HepG2 (cell line): ENCODE results near the gene ZNF821. TPM values are rescaled to one million over a fixed set of nuclear protein-coding genes. Genes with fewer than 3 reads are reported as not detected.
A peak's percentile ranks its signal among the peaks of the same experiment; 100 is the strongest.

Source experiments
- ADNP ChIP-seq: sonication (generic); formaldehyde crosslinking; IDR thresholded peaks from 2 replicates; pipeline ENCODE4 v1.4.0; 2020; ENCODE audit warnings: missing genetic modification reagents
- ARNTL ChIP-seq: sonication (generic); formaldehyde crosslinking; IDR thresholded peaks from 2 replicates; pipeline ENCODE4 v1.4.0; 2020; ENCODE audit warnings: mild to moderate bottlenecking, missing genetic modification reagents
- CCAR2 ChIP-seq: fragments of 200-400 bp; formaldehyde crosslinking; optimal IDR thresholded peaks from 2 replicates; pipeline ENCODE3; 2018; ENCODE audit warnings: low read depth, mild to moderate bottlenecking, low read length, moderate library complexity
- DBP ChIP-seq: sonication (generic); formaldehyde crosslinking; IDR thresholded peaks from 2 replicates; pipeline ENCODE4 v1.4.0; 2020; ENCODE audit warnings: missing genetic modification reagents; ENCODE audit errors: not compliant biosample characterization
- FOXK1 ChIP-seq: sonication (generic); formaldehyde crosslinking; IDR thresholded peaks from 2 replicates; pipeline ENCODE4 v1.4.0; 2020; ENCODE audit warnings: low read depth, missing genetic modification reagents, borderline replicate concordance
- MATR3 ChIP-seq: sonication (generic); formaldehyde crosslinking; IDR thresholded peaks from 2 replicates; pipeline ENCODE4 v1.4.0; 2020; ENCODE audit warnings: missing genetic modification reagents
- PHF20 ChIP-seq: sonication (generic); formaldehyde crosslinking; IDR thresholded peaks from 2 replicates; pipeline ENCODE4 v1.5.0; 2020; ENCODE audit warnings: mild to moderate bottlenecking, missing genetic modification reagents
- PITX1 ChIP-seq: sonication (generic); formaldehyde crosslinking; IDR thresholded peaks from 2 replicates; pipeline ENCODE4 v1.5.1; 2020; ENCODE audit warnings: mild to moderate bottlenecking, missing genetic modification reagents
- RFX5 ChIP-seq: IDR thresholded peaks from 2 replicates; pipeline ENCODE4 v1.6.1; 2011; ENCODE audit warnings: low read depth, low read length, improper control_type of control experiment
- THAP9 ChIP-seq: sonication (generic); formaldehyde crosslinking; IDR thresholded peaks from 2 replicates; pipeline ENCODE4; 2020; ENCODE audit warnings: missing genetic modification reagents, mild to moderate bottlenecking, borderline replicate concordance
- ZFAT ChIP-seq: sonication (generic); formaldehyde crosslinking; conservative IDR thresholded peaks from 2 replicates; pipeline ENCODE4 v1.8.1; 2023; ENCODE audit warnings: missing genetic modification reagents, inconsistent platforms
- ZFP62 ChIP-seq: sonication (generic); formaldehyde crosslinking; IDR thresholded peaks from 2 replicates; pipeline ENCODE4 v1.4.0; 2020; ENCODE audit warnings: missing genetic modification reagents
- ZNF160 ChIP-seq: sonication (generic); formaldehyde crosslinking; IDR thresholded peaks from 2 replicates; pipeline ENCODE4 v1.8.0; 2022; ENCODE audit warnings: mild to moderate bottlenecking, inconsistent platforms, missing genetic modification reagents
- ZNF275 ChIP-seq: sonication (generic); formaldehyde crosslinking; IDR thresholded peaks from 2 replicates; pipeline ENCODE4 v1.8.0; 2022; ENCODE audit warnings: missing genetic modification reagents, mild to moderate bottlenecking, inconsistent platforms, borderline replicate concordance
- ZNF577 ChIP-seq: sonication (generic); formaldehyde crosslinking; IDR thresholded peaks from 2 replicates; pipeline ENCODE4 v1.4.0; 2020; ENCODE audit warnings: mild to moderate bottlenecking, low read depth, missing genetic modification reagents, borderline replicate concordance
- polyA plus RNA-seq, 8 experiments: library from polyadenylated mRNA; depleted of rRNA in 3 of 8; stranded (reverse) in 7 of 8; unstranded in 1 of 8; fragments of >200 nt; fragmentation: Illumina TruSeq in 4 of 8; extraction: Trizol in 4 of 8; gene quantifications; 2 replicates each; pipeline versions ENCODE4 v1.2.1 to v1.2.3, GENCODE V29; 2011 to 2016; ENCODE audit warnings: low read depth in 4 of 8, missing spikeins in 1 of 8, mixed read lengths in 1 of 8; ENCODE audit not compliant: insufficient read depth in 1 of 8
- total RNA-seq, 5 experiments: library from RNA; depleted of rRNA; stranded (reverse); fragments of >200 nt; fragmentation: Illumina TruSeq; extraction: Trizol; gene quantifications; 2 replicates each; pipeline ENCODE4 v1.2.3, GENCODE V29; 2016; ENCODE audit warnings: low read depth in 1 of 5
- TF ChIP-seq, protein P1 (sequence below): sonication (generic); formaldehyde crosslinking; IDR thresholded peaks from 2 replicates; pipeline ENCODE4 v1.9.0; 2022; ENCODE audit warnings: low read depth, missing genetic modification reagents
- TF ChIP-seq, protein P2 (sequence below): sonication (generic); formaldehyde crosslinking; IDR thresholded peaks from 2 replicates; pipeline ENCODE4 v1.4.0; 2020; ENCODE audit warnings: missing genetic modification reagents, borderline replicate concordance
- TF ChIP-seq, protein P3 (sequence below): sonication (generic); formaldehyde crosslinking; IDR thresholded peaks from 2 replicates; pipeline ENCODE4 v1.4.0; 2020; ENCODE audit warnings: missing genetic modification reagents, low read depth, mild to moderate bottlenecking, borderline replicate concordance
- TF ChIP-seq, protein P4 (sequence below): sonication (generic); formaldehyde crosslinking; IDR thresholded peaks from 2 replicates; pipeline ENCODE4 v1.8.1; 2023; ENCODE audit warnings: mild to moderate bottlenecking, missing genetic modification reagents, borderline replicate concordance

The ZNF821 gene
- total and polyA plus RNA-seq, 2 of the 13 experiments (the other 11 are each of a cell fraction or from before 2014, with no cell fraction given): 7.0 to 9.1 TPM

DNA sequence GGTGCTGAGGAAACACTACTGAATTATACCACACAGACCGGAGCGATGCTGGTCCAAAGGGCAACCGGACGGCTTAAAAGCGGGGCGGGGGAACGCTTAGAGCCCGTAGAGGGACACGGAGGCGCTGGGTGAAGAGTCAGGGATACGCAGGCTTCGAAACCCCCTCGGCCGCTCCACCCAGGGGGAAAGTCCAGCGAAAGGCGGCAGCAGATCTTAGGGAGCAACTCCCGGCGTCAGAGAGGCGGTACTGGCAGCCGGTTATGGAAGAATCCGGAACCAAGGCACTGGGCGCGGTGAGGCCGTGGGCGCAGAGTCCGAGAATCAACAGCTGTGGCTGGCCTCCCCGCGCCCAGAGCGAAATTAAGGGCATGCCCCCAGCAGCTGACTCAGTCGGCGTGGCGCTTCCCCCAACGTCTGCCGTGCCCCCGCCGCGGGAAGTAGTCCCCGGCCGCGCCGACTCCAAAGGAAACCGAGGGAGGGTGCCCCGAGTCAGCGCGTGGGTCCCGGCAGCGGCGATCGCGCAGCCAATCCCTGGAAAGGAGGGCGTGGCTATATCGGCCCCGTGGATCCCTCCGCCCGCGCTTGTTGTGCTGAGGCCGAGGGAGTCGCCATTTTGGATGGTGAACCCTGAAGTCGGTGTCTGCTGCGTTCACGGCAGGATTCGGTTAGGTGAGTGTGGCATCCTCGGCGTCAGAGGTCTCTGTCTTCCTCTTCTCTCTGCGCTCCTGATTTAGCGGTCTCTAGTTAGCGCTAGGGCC is 11.1 kb upstream of the ZNF821 start, which contains the start of gene IST1 (continued):
- TF ChIP-seq ZNF275 (CRISPR knock-in tag) (peak; percentile 90), FOXK1 (CRISPR knock-in tag) (peak; percentile 94), CCAR2 (no peak), DBP (peak; percentile 97), PHF20 (CRISPR knock-in tag) (peak; percentile 89), MATR3 (CRISPR knock-in tag) (no peak), ZNF577 (peak; percentile 87; the same call in 1 of the 2 replicates), THAP9 (CRISPR knock-in tag) (peak; percentile 93), ARNTL (CRISPR knock-in tag) (peak; percentile 82), ZFAT (CRISPR knock-in tag) (no peak; the same call in 1 of the 2 replicates), PITX1 (CRISPR knock-in tag) (peak; percentile 94), ADNP (CRISPR knock-in tag) (no peak), ZFP62 (CRISPR knock-in tag) (peak; percentile 75), ZNF160 (CRISPR knock-in tag) (peak; percentile 94), RFX5 (no peak; the same call in none of the 2 replicates)
- TF ChIP-seq, protein P1, sequence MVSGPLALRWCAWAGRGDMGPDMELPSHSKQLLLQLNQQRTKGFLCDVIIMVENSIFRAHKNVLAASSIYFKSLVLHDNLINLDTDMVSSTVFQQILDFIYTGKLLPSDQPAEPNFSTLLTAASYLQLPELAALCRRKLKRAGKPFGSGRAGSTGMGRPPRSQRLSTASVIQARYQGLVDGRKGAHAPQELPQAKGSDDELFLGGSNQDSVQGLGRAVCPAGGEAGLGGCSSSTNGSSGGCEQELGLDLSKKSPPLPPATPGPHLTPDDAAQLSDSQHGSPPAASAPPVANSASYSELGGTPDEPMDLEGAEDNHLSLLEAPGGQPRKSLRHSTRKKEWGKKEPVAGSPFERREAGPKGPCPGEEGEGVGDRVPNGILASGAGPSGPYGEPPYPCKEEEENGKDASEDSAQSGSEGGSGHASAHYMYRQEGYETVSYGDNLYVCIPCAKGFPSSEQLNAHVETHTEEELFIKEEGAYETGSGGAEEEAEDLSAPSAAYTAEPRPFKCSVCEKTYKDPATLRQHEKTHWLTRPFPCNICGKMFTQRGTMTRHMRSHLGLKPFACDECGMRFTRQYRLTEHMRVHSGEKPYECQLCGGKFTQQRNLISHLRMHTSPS (CRISPR knock-in tag): peak; percentile 83; the same call in 1 of the 2 replicates
- TF ChIP-seq, protein P2, sequence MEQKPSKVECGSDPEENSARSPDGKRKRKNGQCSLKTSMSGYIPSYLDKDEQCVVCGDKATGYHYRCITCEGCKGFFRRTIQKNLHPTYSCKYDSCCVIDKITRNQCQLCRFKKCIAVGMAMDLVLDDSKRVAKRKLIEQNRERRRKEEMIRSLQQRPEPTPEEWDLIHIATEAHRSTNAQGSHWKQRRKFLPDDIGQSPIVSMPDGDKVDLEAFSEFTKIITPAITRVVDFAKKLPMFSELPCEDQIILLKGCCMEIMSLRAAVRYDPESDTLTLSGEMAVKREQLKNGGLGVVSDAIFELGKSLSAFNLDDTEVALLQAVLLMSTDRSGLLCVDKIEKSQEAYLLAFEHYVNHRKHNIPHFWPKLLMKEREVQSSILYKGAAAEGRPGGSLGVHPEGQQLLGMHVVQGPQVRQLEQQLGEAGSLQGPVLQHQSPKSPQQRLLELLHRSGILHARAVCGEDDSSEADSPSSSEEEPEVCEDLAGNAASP (CRISPR knock-in tag): peak; percentile 76
- TF ChIP-seq, protein P3, sequence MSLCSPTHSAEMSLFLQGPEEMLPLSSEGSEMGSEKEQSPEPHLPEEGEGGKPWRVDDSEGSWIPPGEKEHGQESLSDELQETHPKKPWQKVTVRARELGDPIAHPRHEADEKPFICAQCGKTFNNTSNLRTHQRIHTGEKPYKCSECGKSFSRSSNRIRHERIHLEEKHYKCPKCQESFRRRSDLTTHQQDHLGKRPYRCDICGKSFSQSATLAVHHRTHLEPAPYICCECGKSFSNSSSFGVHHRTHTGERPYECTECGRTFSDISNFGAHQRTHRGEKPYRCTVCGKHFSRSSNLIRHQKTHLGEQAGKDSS (CRISPR knock-in tag): peak; percentile 98; the same call in 1 of the 2 replicates
- TF ChIP-seq, protein P4, sequence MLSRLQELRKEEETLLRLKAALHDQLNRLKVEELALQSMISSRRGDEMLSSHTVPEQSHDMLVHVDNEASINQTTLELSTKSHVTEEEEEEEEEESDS: no peak
